GM12878 (cell line): ENCODE results near the gene PRSS50. TPM values are rescaled to one million over a fixed set of nuclear protein-coding genes. Genes with fewer than 3 reads are reported as not detected.

Source experiments
- ATAC-seq: fragments of 200-7000 bp; cut with Tn5 transposase; 3 replicates; pipeline ENCODE4 v1.9.1; 2020; ENCODE audit warnings: mild to moderate bottlenecking, moderate library complexity
- BruUV-seq: library from RNA; stranded (reverse); fragments of 400-500 nt; replicated peaks from 2 replicates; lab custom pipeline; 2021; lab: Mats Ljungman, UMichigan
- CTCF ChIA-PET: fragments of 300-600 bp; sonication (Branson Sonifier 250); formaldehyde crosslinking; extraction: SDS; loops from one replicate; lab custom pipeline; 2021; ENCODE audit warnings: inconsistent platforms; lab: Yijun Ruan, JAX
- POLR2A ChIA-PET: fragments of 350-600 bp; formaldehyde crosslinking; extraction: SDS; loops from one replicate; lab custom pipeline; 2021; ENCODE audit warnings: inconsistent platforms; lab: Charles Lee
- RAD21 ChIA-PET: fragments of 300-600 bp; sonication (Branson Sonifier 250); formaldehyde crosslinking; loops from one replicate; lab custom pipeline; 2023; ENCODE audit warnings: antibody characterized with exemption; ENCODE audit not compliant: unreplicated experiment; lab: Charles Lee
- SMC1A ChIA-PET: fragments of 300-600 bp; sonication (Branson Sonifier 250); formaldehyde crosslinking; loops from one replicate; lab custom pipeline; 2023; ENCODE audit not compliant: unreplicated experiment, uncharacterized antibody; lab: Charles Lee
- DNase-seq: peaks from one replicate; pipeline ENCODE4 v3.0.0-alpha.2; 2011; ENCODE audit warnings: low read depth, low spot score
- FAIRE-seq: peaks from 3 replicates; lab custom pipeline; 2011; peaks lifted over from hg19 to GRCh38; lab: Jason Lieb, UNC
- H2AFZ ChIP-seq: 2 replicates; pipeline ENCODE4 v1.6.0; 2011; ENCODE audit warnings: low read depth, low read length, control low read depth; ENCODE audit not compliant: control insufficient read depth
- H3K27ac ChIP-seq: 2 replicates; pipeline ENCODE4 v1.5.1; 2011; ENCODE audit warnings: control low read depth; ENCODE audit not compliant: control insufficient read depth, insufficient read depth
- H3K27me3 ChIP-seq, 2 experiments: replicated peaks in 1 of 2; 2 replicates each; pipeline versions ENCODE4 v1.6.0 to v1.6.1; 2011; ENCODE audit warnings: low read length in 1 of 2; ENCODE audit not compliant: control insufficient read depth in 2 of 2, insufficient read depth in 2 of 2
- H3K36me3 ChIP-seq, 2 experiments: 2 replicates each; pipeline ENCODE4 v1.5.1; 2011; ENCODE audit warnings: low read length in 1 of 2; ENCODE audit not compliant: control insufficient read depth in 2 of 2, insufficient read depth in 2 of 2
- H3K4me1 ChIP-seq: 2 replicates; pipeline ENCODE4 v1.6.1; 2011; ENCODE audit warnings: mild to moderate bottlenecking, low read length, moderate library complexity, mixed read lengths; ENCODE audit not compliant: control insufficient read depth, insufficient read depth
- H3K4me2 ChIP-seq: 2 replicates; pipeline ENCODE4 v1.6.0; 2011; ENCODE audit warnings: control low read depth; ENCODE audit not compliant: control insufficient read depth, insufficient read depth
- H3K4me3 ChIP-seq: fragments of 200-600 bp; sonication (generic); 2 replicates; pipeline ENCODE4 v1.5.1; 2016
- H3K79me2 ChIP-seq: 2 replicates; pipeline ENCODE4 v1.6.0; 2011; ENCODE audit warnings: low read length; ENCODE audit not compliant: control insufficient read depth, insufficient read depth
- H3K9ac ChIP-seq: 2 replicates; pipeline ENCODE4 v1.8.0; 2011; ENCODE audit warnings: low read length, control low read depth, mixed read lengths; ENCODE audit not compliant: control insufficient read depth, insufficient read depth
- H3K9me3 ChIP-seq: replicated peaks from 3 replicates; pipeline ENCODE4 v1.5.1; 2011; ENCODE audit warnings: mild to moderate bottlenecking, low read length; ENCODE audit not compliant: control insufficient read depth, insufficient read depth
- H4K20me1 ChIP-seq: 2 replicates; pipeline ENCODE4 v1.6.0; 2011; ENCODE audit not compliant: control insufficient read depth, insufficient read depth
- CTCF ChIP-seq, 3 experiments: IDR thresholded peaks in 2 of 3; conservative IDR thresholded peaks in 1 of 3; 2 replicates each; pipeline ENCODE4 v1.5.1; 2011; ENCODE audit warnings: low read depth in 3 of 3, low read length in 3 of 3, mild to moderate bottlenecking in 3 of 3, control low read depth in 2 of 3, moderate library complexity in 2 of 3, inconsistent platforms in 1 of 3, mixed read lengths in 1 of 3; ENCODE audit not compliant: control insufficient read depth in 2 of 3, insufficient read depth in 1 of 3; ENCODE audit errors: extremely low read depth in 1 of 3
- HDAC2 ChIP-seq: fragments of 200-600 bp; sonication (generic); IDR thresholded peaks from 2 replicates; pipeline ENCODE4 v1.6.1; 2017
- PRDM15 ChIP-seq: fragments of 450-650 bp; formaldehyde crosslinking; IDR thresholded peaks from 2 replicates; pipeline ENCODE4 v1.4.0; 2020; ENCODE audit warnings: mild to moderate bottlenecking, moderate library complexity
- ZNF592 ChIP-seq: fragments of 450-650 bp; IDR thresholded peaks from 2 replicates; pipeline ENCODE4 v1.6.1; 2017; ENCODE audit warnings: mild to moderate bottlenecking, moderate library complexity
- ZNF687 ChIP-seq: fragments of 450-650 bp; IDR thresholded peaks from 2 replicates; pipeline ENCODE4 v1.6.1; 2017; ENCODE audit warnings: mild to moderate bottlenecking, moderate library complexity
- WGBS: methylation state at CpG from one replicate; pipeline ENCODE4 v1.1.6; 2016; ENCODE audit warnings: low lambda C conversion rate; ENCODE audit not compliant: insufficient replicate concordance, insufficient coverage; ENCODE audit errors: missing lambda C conversion rate; 5-methylcytosine and 5-hydroxymethylcytosine counted together
- in situ Hi-C: fragments of 300-500 bp; cut with MboI; formaldehyde crosslinking; loops from 9 replicates; pipeline ENCODE4 v1.14.3; 2018; ENCODE audit warnings: mixed read lengths
- intact Hi-C: fragments of 100-400 bp; cut with micrococcal nuclease; formaldehyde crosslinking; loops from one replicate; pipeline ENCODE4 v1.14.2; 2022; ENCODE audit not compliant: unreplicated experiment
- polyA plus RNA-seq, 11 experiments: library from polyadenylated mRNA; depleted of rRNA in 4 of 11; unstranded in 6 of 11; stranded (reverse) in 5 of 11; fragments of >200 nt; fragmentation: Nextera tagmentation in 4 of 11; fragmentation: Illumina TruSeq in 1 of 11; extraction: Ambion mirVana in 4 of 11; extraction: Trizol in 1 of 11; gene quantifications; 1 replicate in 1 of 11; 2 replicates in 10 of 11; pipeline versions ENCODE4 v1.2.1 to v1.2.3, GENCODE V29; 2011 to 2016; ENCODE audit warnings: inconsistent platforms in 2 of 11, missing spikeins in 2 of 11, low read depth in 1 of 11
- total RNA-seq, 4 experiments: library from RNA; depleted of rRNA in 3 of 4; stranded (reverse); fragments of >200 nt in 3 of 4; fragmentation: Illumina TruSeq in 1 of 4; extraction: Trizol in 1 of 4; gene quantifications; 2 replicates each; pipeline versions ENCODE4 v1.2.1 to v1.2.3, GENCODE V29; 2013 to 2021

The PRSS50 gene
- total and polyA plus RNA-seq, 10 of the 15 experiments (the other 5 are each of a cell fraction or from before 2014, with no cell fraction given) = 0.05 TPM; not detected in 9

- 0 out of 2 replicates have a peak, but pooled peaks have one; percentile 44 for TF ChIP-seq ZNF687
- TF ChIP-seq, all 136 proteins: peak for 3
These were observed 6.4 kb downstream of the PRSS50 start (continued) for GRCh38 chr3:46711305-46711704.

GRCh38 chr3:46710671-46711295 lies 6.9 kb downstream of the PRSS50 start:
- no peak overlapping the region for H3K9ac ChIP-seq
- H3K9me3 ChIP-seq = no peaks in the 10 kb centered on the region
- intact Hi-C loops = no loop called here
- ATAC-seq (no peak), FAIRE-seq (no peak), DNase-seq (no peak)
- BruUV-seq = no TSS peak
- CTCF ChIA-PET = interaction anchor here (1.0 to 1.6 kb wide), 3 partner anchors 149 to 184 kb away, joined by 3 to 5 read pairs (median 4); no protein-coding TSS in a partner anchor
- H4K20me1 ChIP-seq = no peaks in the 10 kb centered on the region
- H3K36me3 ChIP-seq = no peaks in the 10 kb centered on the region
- no peak overlapping the region for H2AFZ ChIP-seq
- H3K4me3 ChIP-seq = no peak overlapping the region
- H3K4me2 ChIP-seq = no peak overlapping the region
- SMC1A ChIA-PET = interaction anchor here (1.1 to 1.6 kb wide), 4 partner anchors 27 to 184 kb away, joined by 3 to 4 read pairs (median 4); no protein-coding TSS in a partner anchor
- in situ Hi-C loops = loop anchor here (5.0 to 10.0 kb wide), 2 partner anchors 187 to 664 kb away; no protein-coding TSS in a partner anchor
- H3K27ac ChIP-seq = no peak overlapping the region
- POLR2A ChIA-PET = no interaction called here
- 67% methylated on average over 6 of the region's 6 CpGs for WGBS
- RAD21 ChIA-PET = no interaction called here
- no peaks in the 10 kb centered on the region for H3K27me3 ChIP-seq
- no peaks in the 10 kb centered on the region for H3K79me2 ChIP-seq
- H3K4me1 ChIP-seq = peaks cover 16% of the 10 kb centered on the region
- no peak for TF ChIP-seq ZNF592
- TF ChIP-seq CTCF (IDR thresholded peaks at IDR 0.05 in 2 of 3, conservative IDR thresholded peaks at IDR 0.05 in 1 of 3; ENCODE audit: control insufficient read depth in 2 of 3, extremely low read depth in 1 of 3, insufficient read depth in 1 of 3, low read depth in 3 of 3, low read length in 3 of 3) = no peak
- no peak for TF ChIP-seq PRDM15
- TF ChIP-seq HDAC2 = no peak
